ENCODE data around the gene APOL1. TPM values are rescaled to one million over a fixed set of nuclear protein-coding genes. Genes with fewer than 3 reads are reported as not detected.

APOL1 gene
- total RNA-seq, 2 experiments from 2014 or later: 6.4 to 7.3 TPM

GRCh38 chr22:36239401-36240171 is 13.3 kb upstream of the APOL1 start, which contains the start of gene APOL2:
APOL2 (minus strand) TSS chr22:36239527; CDS start chr22:36233162, 6,365 bp downstream.
- Histone ChIP-seq H3K36me3 (ENCODE audit: insufficient read depth, low read length) (peaks cover 23% of the 10 kb centered on the region), H3K27me3 (ENCODE audit: control insufficient read depth in 1 of 2, insufficient read depth in 2 of 2, low read length in 2 of 2) (no peaks in the 10 kb centered on the region), H3K4me1 (ENCODE audit: insufficient read depth, low read length) (peaks cover 47% of the 10 kb centered on the region), H3K27ac (ENCODE audit: low read depth in 1 of 2, low read length in 2 of 2) (peak within 1 kb of the TSS; percentile 67 to 79), H3K9me3 (ENCODE audit: control insufficient read depth in 1 of 2, insufficient read depth in 1 of 2, low read length in 2 of 2) (no peaks in the 10 kb centered on the region), H3K4me3 (ENCODE audit: low read length) (peak within 1 kb of the TSS; percentile 89)
- ChIA-PET CTCF (interaction anchor here (0.6 to 2.6 kb wide), 11 partner anchors 9 to 268 kb away, joined by 3 to 11 read pairs (median 3); partner anchors contain the start of genes APOL1 and FOXRED2), POLR2A (interaction anchor here (0.6 to 2.7 kb wide), 18 partner anchors 12 to 940 kb away, joined by 3 to 21 read pairs (median 4); partner anchors contain the start of genes APOL1, APOL3, EIF3D and FOXRED2)
- Mint-ChIP-seq H3K27me3 (no peaks in the 10 kb centered on the region), H3K4me1 (ENCODE audit: low read depth) (peaks cover 49% of the 10 kb centered on the region), H3K4me3 (peak within 1 kb of the TSS; percentile 87), H3K27ac (peak within 1 kb of the TSS; percentile 90), H3K36me3 (ENCODE audit: low read depth) (peaks cover 41% of the 10 kb centered on the region), H3K9me3 (no peaks in the 10 kb centered on the region)
- peak; percentile 69 to 94 (median 84) for DNase-seq
- intact Hi-C loops (cut with DNase I, micrococcal nuclease): loop anchor here in 1 of 2 experiments (5.0 kb wide), 1 partner anchor 38 kb away; no protein-coding TSS in a partner anchor
- TF ChIP-seq CTCF (IDR thresholded peaks at IDR 0.05): peak; percentile 60
- peak; percentile 98 for ATAC-seq (ENCODE audit: poor library complexity)

- no peaks in the 10 kb centered on the region for H3K27me3 ChIP-seq (ENCODE audit: control insufficient read depth in 1 of 2, insufficient read depth in 2 of 2, low read length in 2 of 2)
- no peaks in the 10 kb centered on the region for H3K27me3 Mint-ChIP-seq
- ChIA-PET CTCF (no interaction called here), POLR2A (no interaction called here)
- intact Hi-C loops (cut with DNase I, micrococcal nuclease): no loop called here
- H3K36me3 ChIP-seq (ENCODE audit: insufficient read depth, low read length): no peaks in the 10 kb centered on the region
- no peak overlapping the region for H3K27ac ChIP-seq (ENCODE audit: low read depth in 1 of 2, low read length in 2 of 2)
- no peak overlapping the region for H3K4me3 Mint-ChIP-seq
- H3K27ac Mint-ChIP-seq: no peak overlapping the region
- DNase-seq (no peak), ATAC-seq (ENCODE audit: poor library complexity) (no peak)
- peaks cover 11% of the 10 kb centered on the region for H3K4me1 Mint-ChIP-seq (ENCODE audit: low read depth)
- peaks cover 2% of the 10 kb centered on the region for H3K9me3 Mint-ChIP-seq
- H3K9me3 ChIP-seq (ENCODE audit: control insufficient read depth in 1 of 2, insufficient read depth in 1 of 2, low read length in 2 of 2): no peaks in the 10 kb centered on the region
- peaks cover 9% of the 10 kb centered on the region for H3K4me1 ChIP-seq (ENCODE audit: insufficient read depth, low read length)
- peaks cover 6% of the 10 kb centered on the region for H3K36me3 Mint-ChIP-seq (ENCODE audit: low read depth)
- no peak overlapping the region for H3K4me3 ChIP-seq (ENCODE audit: low read length)
- no peak for TF ChIP-seq CTCF (IDR thresholded peaks at IDR 0.05)
These were observed 8.9 kb upstream of the APOL1 start for GRCh38 chr22:36243986-36244385.

DNA sequence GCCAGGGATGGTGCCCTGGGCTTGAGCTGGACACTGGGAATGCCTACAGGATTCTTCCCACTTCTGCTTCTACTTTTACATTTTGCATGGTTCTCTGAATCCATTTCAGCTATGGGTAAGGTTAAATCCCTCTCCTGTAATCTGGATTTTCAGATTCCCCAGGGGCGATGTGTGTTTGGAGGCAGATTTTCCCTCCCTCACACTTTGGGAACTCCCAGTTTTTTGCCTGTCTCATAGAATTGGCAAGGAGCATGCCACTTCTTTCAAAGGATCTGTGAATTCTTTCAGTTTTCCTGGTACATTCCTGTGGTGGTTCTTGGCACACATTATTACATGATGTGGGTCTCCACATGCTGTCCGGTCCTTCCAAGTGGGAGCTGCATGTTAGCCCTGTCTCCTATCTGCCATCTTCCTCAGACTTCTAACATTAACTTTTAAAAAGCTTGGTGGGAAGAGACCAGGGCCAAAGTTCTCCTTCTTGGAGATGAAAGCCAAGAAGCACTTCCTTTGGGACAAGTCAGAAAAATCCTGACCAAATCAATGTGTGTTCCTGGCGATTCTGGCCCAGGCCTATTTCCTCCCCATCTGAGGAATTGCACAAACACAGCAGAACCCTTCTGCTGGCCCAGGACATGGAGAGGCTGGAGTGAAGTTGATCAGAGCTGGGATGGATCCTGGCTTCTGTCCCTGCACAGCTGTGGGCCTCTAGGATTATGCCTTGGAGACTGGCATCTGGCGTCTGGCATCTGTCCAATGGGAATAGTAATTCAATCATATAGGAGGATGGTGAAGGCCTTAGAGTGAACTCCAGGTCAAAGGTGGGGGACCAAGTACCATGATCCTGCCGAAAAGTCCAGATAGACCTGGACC is 8.2 kb upstream of the APOL1 start:
- H3K27ac Mint-ChIP-seq: no peak overlapping the region
- intact Hi-C loops (cut with DNase I, micrococcal nuclease): no loop called here
- no peaks in the 10 kb centered on the region for H3K9me3 ChIP-seq (ENCODE audit: control insufficient read depth in 1 of 2, insufficient read depth in 1 of 2, low read length in 2 of 2)
- CTCF ChIA-PET: no interaction called here
- TF ChIP-seq CTCF (IDR thresholded peaks at IDR 0.05): no peak
- no peak overlapping the region for H3K4me3 Mint-ChIP-seq
- DNase-seq: no peak
- POLR2A ChIA-PET: no interaction called here
- no peaks in the 10 kb centered on the region for H3K27me3 ChIP-seq (ENCODE audit: control insufficient read depth in 1 of 2, insufficient read depth in 2 of 2, low read length in 2 of 2)
- no peak overlapping the region for H3K4me3 ChIP-seq (ENCODE audit: low read length)
- no peak for ATAC-seq (ENCODE audit: poor library complexity)
- H3K27ac ChIP-seq (ENCODE audit: low read depth in 1 of 2, low read length in 2 of 2): no peak overlapping the region
- H3K9me3 Mint-ChIP-seq: peaks cover 2% of the 10 kb centered on the region
- peaks cover 4% of the 10 kb centered on the region for H3K4me1 ChIP-seq (ENCODE audit: insufficient read depth, low read length)
- no peaks in the 10 kb centered on the region for H3K36me3 ChIP-seq (ENCODE audit: insufficient read depth, low read length)
- H3K4me1 Mint-ChIP-seq (ENCODE audit: low read depth): peaks cover 4% of the 10 kb centered on the region
- H3K36me3 Mint-ChIP-seq (ENCODE audit: low read depth): no peaks in the 10 kb centered on the region
- H3K27me3 Mint-ChIP-seq: no peaks in the 10 kb centered on the region
